ENCODE measurements around the gene UBE2E3.

Gene UBE2E3

GRCh38 chr2:180980106-180980942 lies at the start of gene UBE2E3:
Gene UBE2E3, plus strand, starts transcription at chr2:180980605. Its CDS starts 1,438 bp downstream, at chr2:180982043.
- peak; percentile 81 for DNase-seq

- no peak for DNase-seq
Measured at GRCh38 chr2:180931841-180932240, 48.6 kb upstream of the UBE2E3 start.

- no peak for DNase-seq
Measured at GRCh38 chr2:180933332-180933731, 47.1 kb upstream of the UBE2E3 start.

- no peak for DNase-seq
Measured at GRCh38 chr2:180934911-180935310, 45.5 kb upstream of the UBE2E3 start.

- DNase-seq, result peak; percentile 12
Measured at GRCh38 chr2:180937480-180937879, 42.9 kb upstream of the UBE2E3 start.

GRCh38 chr2:180938451-180938850 lies 42.0 kb upstream of the UBE2E3 start:
- no peak for DNase-seq

GRCh38 chr2:180943275-180943674 lies 37.1 kb upstream of the UBE2E3 start:
- DNase-seq, result no peak

- DNase-seq, result no peak
Measured at GRCh38 chr2:180944372-180944771, 36.0 kb upstream of the UBE2E3 start.

GRCh38 chr2:180947208-180947689 lies 33.2 kb upstream of the UBE2E3 start:
- no peak for DNase-seq

- DNase-seq, result no peak
Measured at GRCh38 chr2:180949896-180950295, 30.5 kb upstream of the UBE2E3 start.

GRCh38 chr2:180952082-180952481 lies 28.3 kb upstream of the UBE2E3 start:
- DNase-seq, result no peak

- no peak for DNase-seq
Measured at GRCh38 chr2:180952731-180953336, 27.6 kb upstream of the UBE2E3 start.

- DNase-seq, result no peak
Measured at GRCh38 chr2:180953550-180953949, 26.9 kb upstream of the UBE2E3 start.

GRCh38 chr2:180955101-180955500 lies 25.3 kb upstream of the UBE2E3 start:
- no peak for DNase-seq

GRCh38 chr2:180959787-180960186 lies 20.6 kb upstream of the UBE2E3 start:
- no peak for DNase-seq

GRCh38 chr2:180960982-180961381 lies 19.4 kb upstream of the UBE2E3 start:
- no peak for DNase-seq

- DNase-seq, result no peak
Measured at GRCh38 chr2:180962727-180963314, 17.6 kb upstream of the UBE2E3 start.

GRCh38 chr2:180966378-180966777 lies 14.0 kb upstream of the UBE2E3 start:
- DNase-seq, result no peak

- no peak for DNase-seq
Measured at GRCh38 chr2:180969124-180969523, 11.3 kb upstream of the UBE2E3 start.

GRCh38 chr2:180970016-180970415 lies 10.4 kb upstream of the UBE2E3 start:
- DNase-seq, result no peak

GRCh38 chr2:180971811-180972210 lies 8.6 kb upstream of the UBE2E3 start:
- DNase-seq, result no peak

- DNase-seq, result no peak
Measured at GRCh38 chr2:180975585-180975984, 4.8 kb upstream of the UBE2E3 start.

GRCh38 chr2:180978903-180979748 lies 1.3 kb upstream of the UBE2E3 start:
- no peak for DNase-seq

Measured in activated naive CD4-positive, alpha-beta T cell treated with Interleukin-2 at 50 U/mL for 16 hours (primary cell).